SIG-M5 treated with dmso at 0.1 percent for 504 hours (cell line): ENCODE measurements around the gene SAPCD2.

Experiments
- DNase-seq: peaks from one replicate; lab custom pipeline; 2025; ENCODE audit not compliant: unreplicated experiment; lab: John Stamatoyannopoulos, UW

SAPCD2 gene

DNA sequence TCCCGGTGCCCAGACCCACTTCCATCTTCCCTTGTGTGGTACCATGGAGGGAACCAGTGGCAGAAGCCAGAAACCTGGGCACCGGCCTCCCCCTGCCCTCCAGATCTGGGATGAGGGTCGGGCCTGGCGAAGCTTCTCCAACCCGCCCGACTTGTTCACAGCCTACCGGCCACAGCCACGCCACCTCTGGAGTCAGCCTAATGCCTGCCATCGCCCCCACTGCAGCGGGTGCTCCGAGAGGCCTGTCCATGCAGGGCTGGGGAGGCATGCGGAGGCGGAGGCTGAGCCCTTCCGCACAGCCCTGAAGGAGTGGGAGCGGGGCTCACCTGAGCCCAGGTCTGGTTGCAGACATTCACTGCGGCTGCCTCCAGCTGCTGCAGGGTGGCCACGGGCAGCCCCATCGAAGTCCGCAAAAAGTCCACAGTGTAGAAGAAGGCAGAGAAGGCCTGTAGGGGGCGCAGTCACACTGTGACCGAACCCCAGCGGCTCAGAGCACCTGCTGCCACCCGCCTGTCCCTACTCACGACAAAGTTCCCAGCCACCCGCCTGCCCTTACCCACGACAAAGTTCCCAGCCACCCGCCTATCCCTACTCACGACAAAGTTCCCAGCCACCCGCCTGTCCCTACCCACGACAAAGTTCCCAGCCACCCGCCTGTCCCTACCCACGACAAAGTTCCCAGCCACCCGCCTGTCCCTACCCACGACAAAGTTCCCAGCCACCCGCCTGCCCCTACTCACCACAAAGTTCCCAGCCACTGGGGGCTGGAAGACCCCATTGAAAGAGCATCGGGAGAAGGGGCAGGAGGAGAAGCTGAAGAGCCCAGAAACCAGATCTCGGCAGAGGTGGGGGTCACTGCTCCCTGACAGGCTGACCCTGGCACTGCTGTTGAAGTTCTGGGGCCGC is 20.6 kb downstream of the SAPCD2 start:
- peak; percentile 25 for DNase-seq

DNA sequence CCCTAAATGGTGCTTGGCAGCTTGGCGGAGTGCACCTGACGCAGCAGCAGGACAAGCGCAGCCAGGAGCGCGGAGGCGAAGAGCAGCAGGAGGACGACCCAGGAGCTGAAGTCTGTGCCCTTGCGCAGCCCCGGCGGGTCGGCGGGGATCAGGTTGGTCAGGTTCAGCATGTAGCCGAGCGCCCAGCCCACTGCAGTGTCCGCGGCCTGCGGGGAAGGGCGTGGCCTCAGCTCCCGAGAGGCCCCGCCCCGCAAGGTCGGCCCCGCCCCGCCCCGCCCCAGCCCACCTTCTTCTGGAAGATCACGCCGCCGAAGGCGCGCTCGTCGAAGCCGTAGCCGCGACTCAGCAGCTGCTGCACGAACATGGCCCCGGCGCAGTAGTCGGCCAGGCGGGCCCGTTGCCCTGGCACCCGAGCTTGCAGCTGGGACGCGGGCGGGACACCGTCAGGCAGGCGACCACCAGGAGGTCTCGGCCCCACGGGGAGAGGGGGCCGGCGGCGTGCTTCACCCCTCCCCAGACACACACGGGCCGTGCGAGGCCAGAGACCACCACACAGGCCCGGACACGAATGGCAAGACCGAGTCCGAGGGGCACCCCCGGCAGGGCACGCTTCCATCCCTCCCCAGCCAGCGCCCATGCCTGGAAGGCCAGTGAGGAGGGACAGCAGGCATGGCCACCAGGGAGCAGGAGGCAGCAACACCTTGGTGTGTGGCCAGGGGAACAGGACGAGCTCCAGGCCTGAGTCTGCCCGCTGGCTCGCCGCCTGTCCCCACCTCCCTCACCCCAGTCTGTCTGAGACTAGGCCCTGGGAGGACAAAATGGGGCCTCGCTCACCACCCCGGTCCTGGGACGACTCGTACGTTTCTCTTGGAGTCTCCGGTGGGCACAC is 21.5 kb downstream of the SAPCD2 start:
- no peak for DNase-seq

DNA sequence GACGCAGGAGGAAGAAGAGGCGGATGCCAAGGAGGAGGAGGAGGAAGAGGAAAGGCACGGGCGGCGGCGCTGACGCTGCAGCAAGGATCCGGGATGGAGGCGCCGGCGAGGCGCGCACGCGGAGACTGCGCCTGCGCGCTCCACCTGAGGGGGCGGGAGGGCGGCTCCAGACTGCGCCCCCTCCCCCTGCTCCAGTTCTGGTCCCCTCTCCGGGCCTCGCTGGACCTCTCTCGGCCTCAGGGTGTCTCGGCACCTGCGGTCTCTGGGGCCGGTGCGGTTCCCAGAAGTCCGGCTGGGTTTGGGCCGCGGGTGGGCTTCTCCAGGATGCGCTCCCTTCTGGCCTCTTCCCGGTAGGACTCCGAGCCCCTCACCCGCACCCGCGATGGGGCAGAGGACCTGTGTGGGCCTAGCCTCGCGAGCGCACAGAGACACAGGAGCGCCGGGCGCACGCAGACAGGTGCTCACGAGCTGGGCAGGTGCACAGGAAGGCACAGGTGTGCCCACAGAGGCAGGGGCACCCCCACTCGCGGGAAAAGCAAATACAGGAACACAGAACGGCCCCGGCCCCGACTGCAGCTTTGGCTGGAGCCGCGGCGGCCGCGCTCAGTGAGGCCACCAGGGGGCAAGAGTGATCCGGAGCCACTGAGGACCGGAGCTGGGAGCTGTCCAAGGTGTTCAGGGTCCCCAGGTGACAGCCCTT is 24.1 kb downstream of the SAPCD2 start, which contains the start of gene NPDC1:
NPDC1 (minus strand) TSS at position 90 of the 700 bp plus-strand sequence. CDS start 188 bp downstream, outside the sequence.
- DNase-seq, result peak; percentile 73

DNA sequence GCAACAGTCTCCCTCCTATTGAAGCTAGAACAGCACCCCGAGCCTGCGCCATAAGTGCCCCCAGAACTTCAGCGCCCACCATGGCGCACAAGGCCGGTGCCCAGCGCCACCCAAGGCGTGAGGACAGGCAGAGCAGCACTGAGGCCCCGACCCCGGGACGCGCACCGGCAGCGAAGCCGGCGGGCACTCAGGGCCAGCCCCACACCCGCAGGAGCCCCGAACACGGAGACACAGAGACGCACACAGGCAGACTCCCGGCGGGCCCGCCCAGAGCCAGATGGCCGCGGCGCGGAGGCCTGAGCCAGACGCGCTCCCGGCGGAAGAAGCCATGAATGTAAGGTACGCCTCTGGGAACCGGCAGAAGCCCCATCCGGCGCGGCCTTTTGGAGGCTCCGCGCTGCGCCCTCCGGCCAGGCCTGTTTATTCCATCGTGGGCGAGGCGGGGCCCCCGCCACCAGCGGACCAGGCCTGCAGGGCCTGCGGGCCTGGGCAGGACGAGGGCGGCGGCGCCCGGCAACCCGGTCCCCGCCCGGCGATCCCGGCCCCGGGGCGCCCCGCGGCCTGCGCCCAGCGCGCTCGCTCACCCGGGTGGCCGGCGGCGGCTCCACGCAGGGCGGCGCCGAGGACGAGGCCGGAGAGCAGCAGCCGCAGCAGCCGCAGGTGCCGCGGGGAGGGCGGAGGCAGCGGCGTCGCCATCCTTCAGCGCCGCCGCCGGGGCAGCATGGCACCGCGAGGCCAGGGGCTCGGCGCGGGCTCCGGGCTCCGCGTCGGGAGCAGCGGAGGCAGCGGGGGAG is 24.9 kb downstream of the SAPCD2 start:
- DNase-seq, result no peak

DNA sequence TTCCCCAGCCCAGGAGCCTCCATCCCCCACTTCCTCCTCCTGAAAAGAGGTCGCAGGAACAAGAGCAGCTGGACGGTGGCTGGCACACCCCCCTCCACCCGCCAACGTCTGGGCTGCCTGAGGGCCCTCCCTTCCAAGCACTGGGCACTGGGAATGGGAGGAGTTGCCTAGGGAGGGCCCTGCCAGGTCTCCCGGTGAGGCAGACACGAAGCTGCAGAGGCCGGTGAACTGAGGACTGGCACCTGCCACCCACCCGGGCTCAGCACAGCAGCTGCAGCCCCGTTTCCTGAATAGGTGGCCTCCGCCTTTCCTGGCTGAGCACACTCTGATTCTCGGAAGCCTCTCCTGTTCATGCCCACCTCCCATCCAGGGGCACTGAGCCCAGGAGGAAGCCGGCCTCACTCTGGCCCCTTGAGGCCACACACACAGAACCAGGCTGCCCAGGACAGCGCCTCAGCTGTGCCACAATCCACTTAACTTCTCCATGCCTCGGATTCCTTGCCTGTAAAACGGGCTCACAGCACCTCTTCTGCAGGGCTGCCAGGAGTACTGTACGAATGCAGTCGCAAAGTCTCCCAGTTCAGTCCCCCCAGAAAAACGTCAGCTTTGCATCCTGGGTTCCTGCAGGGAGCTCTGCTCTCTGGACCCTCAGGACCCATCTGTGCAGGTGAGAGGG is 25.7 kb downstream of the SAPCD2 start:
- no peak for DNase-seq

DNA sequence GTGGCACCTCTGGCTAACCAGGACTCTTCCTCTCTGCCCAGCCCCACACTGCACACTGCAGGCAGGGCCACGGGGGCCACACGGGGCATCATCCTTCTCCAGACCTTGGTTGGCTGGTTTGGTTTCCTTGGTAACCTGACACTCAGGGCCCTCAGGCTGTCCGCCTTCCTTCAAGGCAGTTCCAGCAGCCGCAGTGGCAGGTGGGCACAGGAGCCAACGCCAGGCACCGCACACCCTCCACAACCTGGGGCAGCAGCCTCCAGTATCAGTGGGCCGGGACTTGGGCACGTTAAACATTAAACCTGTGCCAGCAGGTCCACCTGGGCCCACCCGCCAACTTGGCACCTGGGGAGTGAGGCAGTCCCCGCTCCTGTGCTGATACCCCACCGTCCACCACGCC is 26.3 kb downstream of the SAPCD2 start:
- DNase-seq, result no peak

DNA sequence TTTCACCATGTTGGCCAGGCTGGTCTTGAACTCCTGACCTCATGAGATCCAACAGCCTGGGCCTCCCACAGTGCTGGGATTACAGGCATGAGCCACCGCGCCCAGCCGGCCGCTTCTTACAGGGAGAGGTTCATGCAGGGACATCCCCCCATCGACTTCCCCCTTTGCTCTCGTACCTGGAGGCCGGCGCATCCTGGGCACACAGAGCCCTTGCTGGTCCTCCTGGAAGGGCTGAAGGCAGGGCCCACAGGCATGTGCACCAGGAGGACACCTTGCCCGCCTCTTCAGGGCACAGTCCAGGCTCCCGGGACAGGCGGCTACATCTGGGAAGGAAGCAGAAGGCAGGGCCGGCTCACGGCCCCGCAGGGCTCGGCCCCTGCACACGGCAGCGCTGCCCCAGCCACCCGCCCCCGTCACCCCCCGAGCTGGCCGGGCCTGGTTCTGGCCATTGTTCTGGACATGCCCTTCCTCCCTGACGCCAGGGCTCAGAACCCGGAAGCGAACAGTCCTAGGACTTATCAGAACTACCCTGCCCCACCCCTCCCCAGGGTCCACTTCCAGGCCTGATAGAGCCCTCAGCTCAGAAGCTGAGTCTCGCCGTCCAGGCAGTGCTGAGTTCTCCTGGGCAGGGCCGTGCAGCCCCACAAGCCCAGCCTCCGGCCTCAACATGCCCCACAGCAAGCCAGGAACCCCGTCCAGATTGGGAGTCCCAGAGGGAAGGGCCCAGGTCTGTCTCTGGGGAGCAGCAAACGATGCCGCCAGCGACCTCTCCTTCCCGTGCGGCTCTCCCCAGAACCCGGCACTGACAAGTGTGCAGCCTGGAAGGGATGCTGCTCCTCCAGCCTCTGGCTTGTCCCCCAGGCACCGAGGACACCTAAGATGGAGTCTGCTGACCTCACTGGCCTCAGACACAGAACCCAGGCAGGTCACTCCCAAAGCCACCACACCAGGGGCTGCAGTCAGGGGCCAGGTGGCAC is 27.3 kb downstream of the SAPCD2 start:
- no peak for DNase-seq

DNA sequence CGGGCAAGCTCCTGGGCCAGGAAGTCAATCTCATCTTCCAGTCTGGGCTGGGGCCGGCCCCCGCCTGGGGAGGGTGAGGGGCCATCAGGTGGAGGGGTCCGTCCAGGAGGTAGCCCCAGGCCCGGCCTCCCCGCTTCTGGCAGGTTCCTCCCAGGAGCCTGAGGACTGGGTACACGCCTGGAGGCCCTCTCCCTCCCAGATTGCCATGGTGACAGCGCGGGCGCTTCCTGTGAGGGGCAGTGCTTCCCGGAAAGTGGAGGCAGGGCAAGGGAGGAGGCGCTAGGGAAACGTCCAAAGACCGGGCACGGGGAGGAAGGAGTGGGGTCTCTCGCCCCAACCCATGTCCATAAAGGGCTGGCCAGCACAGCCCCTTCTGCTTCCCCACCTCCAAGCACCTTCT is 29.2 kb downstream of the SAPCD2 start:
- DNase-seq, result no peak

DNA sequence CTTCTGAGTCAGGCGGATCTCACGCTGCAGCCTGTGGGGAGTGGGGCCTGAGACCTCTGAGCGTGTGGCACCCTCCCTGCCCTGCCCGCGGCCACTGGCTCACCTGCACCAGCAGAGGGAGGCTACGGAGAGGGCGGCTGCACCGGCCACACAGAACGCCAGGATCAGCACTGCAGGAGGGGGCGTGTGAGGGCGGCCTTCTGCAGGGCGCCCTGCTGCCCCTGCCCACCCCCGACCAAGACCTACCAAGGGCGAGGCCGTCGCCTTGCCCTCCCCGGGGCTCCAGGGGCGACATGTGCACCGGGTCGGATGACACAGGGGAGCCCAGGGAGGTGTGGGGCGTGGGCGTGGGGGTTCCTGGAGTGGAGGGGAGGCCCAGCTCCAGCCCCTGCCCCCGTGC is 29.8 kb downstream of the SAPCD2 start:
- DNase-seq, result no peak

DNA sequence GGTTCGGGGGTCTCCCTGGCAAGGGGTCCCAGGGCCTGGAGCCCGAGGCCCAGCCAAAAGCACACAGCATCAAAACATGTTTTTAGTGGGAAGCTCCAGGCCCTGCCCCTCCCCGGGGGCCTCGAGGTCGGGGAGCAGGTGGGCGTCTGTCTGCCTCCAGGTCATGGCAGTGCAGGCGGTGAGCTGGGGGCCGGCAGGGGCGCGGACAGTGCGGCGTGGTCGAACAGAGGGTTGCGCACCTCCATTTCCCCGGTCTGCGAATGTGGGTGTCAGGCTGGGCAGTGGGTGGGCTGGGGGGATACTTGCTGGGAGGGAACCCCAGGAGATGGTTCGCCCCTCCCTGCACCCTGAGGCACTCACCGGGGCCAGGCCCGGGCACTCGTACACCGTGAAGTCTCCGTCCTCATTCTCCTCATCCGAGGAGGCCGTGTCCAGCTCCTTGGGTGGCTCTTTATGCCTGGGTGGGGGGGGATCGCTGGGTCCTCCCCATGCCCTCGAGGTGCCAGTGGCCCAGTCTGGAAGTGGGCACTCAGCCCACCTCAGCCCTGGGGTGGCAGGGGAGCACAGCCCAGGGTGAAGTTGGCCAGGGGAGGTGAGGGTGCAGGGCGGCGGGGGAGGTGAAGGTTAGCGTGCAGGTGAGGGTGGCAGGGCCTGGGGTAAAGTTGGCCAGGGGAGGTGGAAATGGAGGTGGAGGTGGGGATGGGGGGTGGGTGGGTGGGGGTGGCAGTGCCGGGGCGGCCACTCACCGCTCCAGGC is 30.6 kb downstream of the SAPCD2 start:
- DNase-seq, result no peak

DNA sequence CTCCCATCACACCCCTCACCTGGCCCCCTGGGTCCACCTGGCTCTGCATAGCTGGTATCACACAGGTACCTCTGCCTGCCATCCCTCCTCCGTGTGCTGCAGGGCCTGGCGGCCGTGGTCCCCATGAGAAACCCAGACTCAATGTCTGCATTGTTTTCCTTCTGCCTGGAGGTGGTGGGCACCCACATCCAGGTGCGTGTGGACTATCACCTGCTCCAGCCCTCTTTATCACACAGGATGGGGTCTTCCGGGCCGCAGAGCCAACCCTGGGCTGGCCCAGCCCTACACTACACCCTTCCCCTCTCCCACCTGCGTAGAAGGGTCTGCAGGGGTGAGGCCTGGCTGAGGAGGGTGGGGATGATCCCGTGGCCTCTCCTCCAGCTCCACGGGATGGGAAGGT is 31.4 kb downstream of the SAPCD2 start:
- no peak for DNase-seq

DNA sequence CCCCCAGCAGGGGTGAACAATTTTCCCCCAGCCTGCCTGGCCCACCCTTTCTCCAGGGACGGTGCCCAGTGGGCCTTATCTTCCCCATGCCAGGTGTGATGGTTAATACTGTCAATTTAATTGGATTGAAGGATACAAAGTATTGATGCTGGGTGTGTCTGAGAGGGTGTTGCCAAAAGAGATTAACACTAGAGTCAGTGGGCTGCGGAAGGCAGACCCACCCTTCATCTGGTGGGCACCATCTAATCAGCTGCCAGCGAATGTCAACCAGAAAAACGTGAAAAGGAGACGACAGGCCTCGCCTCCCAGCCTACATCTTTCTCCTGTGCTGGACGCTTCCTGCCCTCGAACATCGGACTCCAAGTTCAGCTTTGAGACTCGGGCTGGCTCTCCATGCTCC is 32.9 kb downstream of the SAPCD2 start:
- no peak for DNase-seq

DNA sequence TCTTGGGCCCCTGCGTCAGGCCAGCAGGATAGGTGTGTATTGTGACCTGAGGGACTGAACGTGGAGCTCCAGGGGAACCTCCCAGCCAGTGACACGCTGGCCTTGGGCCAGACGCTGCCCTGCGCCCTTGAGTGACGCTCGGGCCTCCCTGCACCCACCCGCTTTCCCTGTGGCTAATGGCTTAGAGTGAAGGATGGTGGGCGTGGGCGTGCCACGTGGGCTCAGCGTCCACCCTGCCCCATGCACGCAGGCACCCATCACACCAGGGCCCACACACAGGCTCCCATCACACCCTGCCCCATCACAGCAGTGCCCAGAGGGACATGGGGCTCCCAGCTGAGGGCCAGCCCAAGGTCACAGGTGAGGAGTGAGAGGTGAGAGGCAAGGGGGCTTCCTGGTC is 33.3 kb downstream of the SAPCD2 start:
- no peak for DNase-seq

DNA sequence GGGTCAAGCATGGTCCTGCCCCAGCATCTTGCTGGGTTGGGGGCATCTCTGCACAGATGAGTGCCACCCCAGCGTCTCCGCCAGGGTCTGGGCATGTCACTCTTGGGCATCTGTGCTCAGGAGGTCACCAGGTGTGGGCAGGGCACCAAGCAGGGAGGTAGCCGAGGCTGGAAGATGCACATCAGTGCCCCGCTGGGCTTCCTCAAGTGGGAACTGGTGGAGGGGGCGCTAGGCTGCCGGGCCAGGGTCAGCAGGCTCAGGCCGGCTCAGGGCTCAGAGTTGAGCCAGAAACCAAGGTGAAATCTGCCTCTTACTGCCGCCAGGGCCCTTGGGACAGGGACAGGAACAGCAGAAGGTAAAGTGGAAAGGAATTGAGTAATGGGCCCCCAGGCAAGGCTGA is 34.4 kb downstream of the SAPCD2 start:
- no peak for DNase-seq

DNA sequence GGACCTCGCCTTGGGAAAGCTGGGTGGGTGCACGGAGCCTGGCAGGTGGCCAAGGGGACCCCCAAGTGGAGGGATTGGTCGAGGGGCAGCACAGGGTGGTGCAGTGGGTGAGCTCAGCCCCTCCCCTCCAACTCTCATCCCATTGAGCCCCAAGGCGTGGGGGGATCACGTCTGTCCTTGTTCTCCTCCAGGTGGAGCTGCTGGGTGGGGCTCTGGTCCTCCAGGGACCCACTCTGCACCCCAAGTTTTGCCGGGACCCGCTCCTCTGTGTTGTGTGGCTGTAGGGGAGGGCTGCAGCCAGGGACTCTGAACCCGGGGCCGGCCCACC is 34.9 kb downstream of the SAPCD2 start:
- DNase-seq, result no peak

DNA sequence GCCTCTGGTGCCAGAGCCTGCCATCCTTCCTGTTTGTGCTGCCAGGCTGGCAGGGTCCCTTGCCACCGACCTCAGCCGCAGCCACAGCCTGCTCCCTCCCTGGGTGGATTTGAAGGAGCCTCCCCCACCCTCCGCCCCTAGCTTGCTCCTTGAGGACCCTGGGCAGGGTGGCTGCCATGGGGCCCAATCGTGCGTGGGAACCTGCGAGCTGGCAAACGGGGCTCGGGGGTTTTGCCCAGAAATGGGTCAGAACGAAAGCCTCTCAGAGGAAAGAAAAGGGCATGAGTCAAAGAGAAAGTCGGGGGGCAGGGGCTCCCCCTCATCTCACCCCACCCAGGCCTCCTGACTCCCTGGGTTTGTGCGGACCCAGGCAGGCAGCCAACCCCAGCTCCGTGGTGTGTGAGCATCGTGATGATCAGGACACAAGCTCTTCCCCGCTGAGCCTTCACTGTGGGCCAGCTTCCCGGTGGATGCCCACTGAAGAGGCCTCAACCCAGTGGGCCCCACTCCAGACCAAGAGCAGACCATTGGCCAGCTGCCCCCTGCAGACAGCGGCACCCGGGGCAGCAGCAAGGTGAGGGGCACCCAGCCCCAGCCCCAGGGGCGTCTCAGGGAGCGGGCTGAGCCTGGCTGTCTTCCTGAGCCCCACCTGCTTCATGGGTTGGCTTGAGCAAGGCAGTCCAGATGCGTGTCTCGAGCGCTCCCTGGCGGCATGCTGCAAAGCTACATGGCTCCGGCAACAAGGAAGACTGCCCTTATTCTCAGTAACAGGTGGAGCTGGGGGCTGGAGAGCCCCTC is 35.4 kb downstream of the SAPCD2 start:
- peak; percentile 84 for DNase-seq

DNA sequence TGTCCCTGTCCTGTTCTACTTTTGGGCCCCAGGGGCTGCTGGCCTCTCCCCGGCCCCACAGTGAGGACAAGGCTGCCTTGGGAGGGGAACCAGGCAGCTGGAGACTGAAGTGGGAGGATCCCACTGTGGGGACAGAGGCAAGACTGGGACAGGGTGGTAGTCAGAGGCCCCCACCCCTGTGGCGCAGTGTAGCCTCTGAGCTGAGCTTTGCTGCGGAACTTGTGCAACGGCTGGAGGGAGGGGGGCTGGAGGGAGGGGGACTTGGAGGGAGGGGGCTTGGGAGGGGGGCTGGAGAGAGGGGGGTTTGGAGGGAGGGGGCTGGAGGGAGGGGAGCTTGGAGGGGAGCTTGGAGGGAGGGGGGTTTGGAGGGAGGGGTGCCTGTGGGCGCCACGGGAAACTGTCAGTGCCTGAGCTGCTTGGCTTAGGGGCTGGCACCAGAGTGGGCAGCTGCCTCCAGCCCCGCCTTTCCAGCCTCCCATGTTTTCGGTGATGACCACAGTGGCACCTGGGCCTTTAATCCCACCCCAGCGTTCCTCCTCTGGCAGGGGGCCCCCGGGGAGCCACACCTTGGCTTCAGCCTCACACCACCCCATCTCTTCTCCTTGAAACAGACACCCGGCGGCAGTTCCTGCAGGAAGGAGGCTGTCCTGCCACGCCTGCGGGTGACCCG is 36.2 kb downstream of the SAPCD2 start:
- DNase-seq, result peak; percentile 68
